ENCODE data around the gene CSPG4.
"Not testable (repeated sequence)": the region's sequence is repeated elsewhere in the genome, so short reads cannot be mapped to it uniquely, and the experiment has no call there.

CSPG4 gene

DNA sequence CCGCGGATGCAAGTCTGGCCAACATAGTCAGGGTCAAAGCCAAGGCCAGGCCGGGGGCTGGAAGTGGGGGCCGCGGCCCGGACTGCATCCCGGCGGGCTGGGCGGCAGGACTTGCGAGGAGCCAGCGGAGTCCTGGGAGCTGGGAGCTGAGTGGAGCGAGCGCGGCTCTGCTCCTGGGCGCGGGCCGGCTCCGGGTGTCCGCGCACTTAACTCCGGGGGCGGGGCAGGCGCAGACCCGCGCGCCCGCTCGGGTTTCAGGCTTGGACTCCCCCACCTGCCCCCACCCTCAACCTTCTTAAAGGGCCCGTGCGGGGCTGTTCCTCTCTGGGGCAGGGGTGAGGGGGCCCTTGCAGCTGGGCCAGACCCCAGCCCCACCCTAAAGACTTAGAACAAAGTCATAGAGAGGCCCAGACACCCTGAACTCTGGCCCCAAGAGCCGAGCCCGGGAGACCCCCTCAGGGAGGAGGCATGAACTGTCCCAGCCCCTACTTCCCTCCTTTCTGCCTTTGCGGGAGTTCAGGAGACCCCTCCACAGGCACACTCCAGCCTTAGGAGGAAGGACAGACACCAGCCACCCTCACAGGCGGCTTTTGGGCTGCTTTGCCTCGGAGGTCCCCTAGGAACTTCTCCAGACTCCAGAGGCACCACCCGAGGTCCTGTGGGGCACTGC lies at the start of gene CSPG4:
TSS of gene CSPG4 (minus strand) at position 181 of the 670 bp plus-strand sequence. CDS start at position 88, 93 bp downstream.
- DNase-seq = no peak

GRCh38 chr15:75762357-75762718 lies 49.7 kb upstream of the CSPG4 start:
- not testable (repeated sequence) for DNase-seq

GRCh38 chr15:75761446-75762356 lies 49.1 kb upstream of the CSPG4 start:
- DNase-seq = no peak

DNA sequence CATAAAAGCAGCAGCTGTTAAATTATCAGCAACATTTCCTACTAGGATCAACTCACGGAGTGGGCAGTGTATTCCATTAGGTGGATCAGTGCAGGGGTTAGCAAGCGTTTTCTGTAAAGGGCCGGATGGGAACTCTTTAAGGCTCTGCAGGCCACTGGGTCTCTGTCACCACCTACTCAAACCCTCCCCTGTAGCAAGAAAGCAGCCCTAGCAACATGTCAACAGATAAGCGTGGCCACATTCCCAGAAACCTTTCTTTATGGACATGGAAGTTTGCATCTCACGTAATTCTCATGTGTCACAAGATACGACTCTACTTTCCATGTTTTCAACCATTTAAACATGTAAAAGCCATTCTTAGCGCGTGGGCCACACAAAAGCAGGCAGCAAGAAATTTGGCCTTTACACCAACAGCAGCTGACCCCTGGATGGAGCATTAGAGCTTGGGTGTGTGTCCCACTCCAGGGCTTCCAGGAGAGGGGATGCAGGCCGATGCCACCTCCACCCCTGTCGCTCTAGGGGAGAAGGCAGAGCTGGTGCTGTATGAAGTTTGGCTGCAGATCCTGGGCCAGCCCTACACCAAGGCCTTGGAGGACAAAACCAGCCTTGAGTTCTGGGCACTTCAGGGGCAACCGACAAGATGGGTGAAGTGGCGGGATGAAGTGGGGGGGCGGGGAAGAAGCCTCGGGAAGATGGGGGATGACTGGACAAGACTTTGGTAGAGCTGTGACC lies 48.2 kb upstream of the CSPG4 start:
- DNase-seq = no peak

- DNase-seq = not testable (repeated sequence)
Measured at GRCh38 chr15:75760131-75760520, 47.5 kb upstream of the CSPG4 start.

DNA sequence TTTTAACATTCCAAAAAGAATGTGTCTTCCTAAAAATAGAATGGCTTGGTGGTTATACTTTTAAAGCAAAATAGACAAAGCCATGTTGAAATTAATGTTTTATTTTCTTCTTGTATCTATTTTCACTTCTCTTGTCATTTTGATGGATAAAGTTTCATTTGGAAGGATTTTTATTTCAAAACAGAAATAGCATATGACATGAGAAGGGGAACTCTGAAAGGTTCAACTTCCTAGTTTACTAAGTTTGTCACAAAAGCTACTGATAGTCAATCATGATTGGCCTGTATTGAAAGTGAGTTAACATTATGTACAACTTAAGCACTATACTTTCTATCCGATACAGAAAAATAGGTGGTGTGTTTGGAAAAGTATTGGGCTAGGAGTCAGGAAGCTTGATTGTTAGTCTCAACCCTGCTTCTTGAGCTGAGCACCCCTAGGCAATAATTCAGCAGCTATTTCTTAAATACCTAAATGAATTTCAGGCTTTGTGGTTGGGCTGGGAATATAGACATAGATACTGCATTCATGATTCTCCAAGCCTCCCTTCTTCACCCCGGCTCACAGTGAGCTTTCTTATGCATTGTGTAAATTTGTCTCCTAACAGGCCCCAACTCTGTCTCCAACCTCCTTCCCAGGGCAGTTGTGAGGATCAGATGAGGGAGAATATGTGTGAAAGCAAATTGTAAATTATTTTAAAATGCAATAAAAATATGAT lies 46.9 kb upstream of the CSPG4 start:
- DNase-seq = no peak

DNA sequence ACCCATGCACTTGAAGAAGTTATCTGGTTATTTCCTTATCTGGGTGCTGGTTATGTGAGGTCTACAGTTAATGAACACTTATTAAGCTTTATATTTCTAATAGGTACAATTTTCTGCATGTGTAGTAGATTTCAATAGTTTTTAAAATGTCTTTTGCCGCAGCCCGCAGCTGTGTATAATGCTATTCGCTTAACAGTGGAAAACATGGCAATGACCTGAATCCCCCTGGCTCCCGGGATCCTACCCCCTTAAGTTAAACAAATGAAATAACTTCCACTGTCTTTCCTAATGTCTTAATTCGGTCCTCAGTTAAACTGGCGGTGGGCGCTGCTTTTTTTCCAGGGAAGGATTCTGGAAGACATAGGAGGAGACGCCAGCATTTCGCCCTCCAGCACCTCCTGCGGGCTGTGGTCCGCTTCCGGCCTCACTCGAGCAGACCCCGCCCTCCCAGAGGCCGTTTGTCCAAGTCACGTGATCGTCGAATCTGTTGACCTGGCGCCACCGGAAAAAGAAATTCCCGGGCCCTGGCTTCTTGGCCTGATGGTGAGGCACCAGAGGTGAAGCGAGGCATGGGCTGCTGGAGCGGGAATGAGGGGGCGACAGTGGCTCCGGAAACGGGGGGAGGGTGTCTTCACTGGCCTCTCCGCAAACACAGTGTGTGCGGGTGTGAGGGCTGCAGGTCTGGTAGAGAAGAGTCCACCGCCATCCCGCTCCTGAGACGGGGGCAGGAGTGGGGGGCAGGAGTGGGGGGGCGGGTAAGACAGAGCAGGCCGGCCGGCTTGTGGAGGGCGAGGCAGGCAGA lies 45.6 kb upstream of the CSPG4 start:
- peak; percentile 44 to 57 for DNase-seq

GRCh38 chr15:75754871-75755270 lies 42.2 kb upstream of the CSPG4 start:
- DNase-seq = not testable (repeated sequence)

DNA sequence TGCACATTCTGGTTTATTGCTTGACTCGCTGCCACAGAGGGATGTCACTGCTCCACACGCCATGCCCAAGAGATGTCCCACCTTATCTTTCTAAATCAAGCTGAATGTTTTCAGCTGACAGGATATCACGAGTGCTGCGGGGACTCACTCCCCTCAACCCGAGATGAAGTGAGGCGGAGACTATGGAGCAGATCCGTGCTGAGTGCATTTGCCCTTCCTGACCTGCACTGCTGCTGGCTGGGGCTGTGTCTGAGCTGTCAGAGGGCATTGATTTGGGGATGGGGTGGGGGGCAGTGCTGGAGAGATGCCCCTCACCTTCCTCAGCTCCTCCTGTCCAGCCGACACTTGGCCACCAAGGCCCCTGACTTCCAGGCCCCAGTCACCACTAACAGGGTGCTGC lies 40.5 kb upstream of the CSPG4 start:
- DNase-seq = no peak

GRCh38 chr15:75751891-75752290 lies 39.2 kb upstream of the CSPG4 start:
- DNase-seq = no peak

DNA sequence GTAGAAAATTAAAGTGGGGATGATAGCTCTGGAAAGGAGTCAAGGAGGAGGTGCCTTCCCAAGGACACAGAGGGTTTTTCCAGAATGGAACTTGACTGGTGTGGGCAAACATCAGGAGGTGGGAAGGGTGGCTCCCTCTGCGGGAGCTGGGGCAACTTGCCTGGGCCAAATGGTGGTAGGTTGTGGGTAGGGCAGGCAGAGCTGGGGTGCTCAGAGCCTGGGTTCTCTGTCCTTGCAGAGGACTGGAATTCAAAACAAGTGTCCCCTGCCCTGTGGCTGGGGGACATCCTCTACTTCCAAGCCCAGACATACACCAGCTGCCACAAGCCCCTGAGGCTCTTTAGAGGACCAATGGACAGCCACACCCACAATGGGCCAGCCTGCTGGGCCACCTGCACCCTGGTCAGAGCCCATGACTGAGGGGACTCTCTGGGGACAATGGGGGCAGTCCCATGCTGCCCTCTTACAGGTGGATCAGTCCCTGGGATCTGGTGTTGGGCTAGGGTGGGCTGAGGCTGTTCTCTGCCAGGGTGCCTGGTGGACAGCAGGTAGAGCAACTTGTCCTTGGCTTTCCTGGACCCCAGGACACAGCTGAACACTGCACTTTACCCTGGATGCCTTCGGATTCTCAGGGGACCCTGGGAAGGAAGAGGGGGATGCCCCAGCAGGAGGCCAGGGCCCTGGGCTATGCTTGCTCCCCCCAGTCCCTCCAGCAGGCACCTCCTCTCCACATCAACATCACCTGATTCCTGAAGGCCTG lies 38.6 kb upstream of the CSPG4 start:
- no peak for DNase-seq

DNA sequence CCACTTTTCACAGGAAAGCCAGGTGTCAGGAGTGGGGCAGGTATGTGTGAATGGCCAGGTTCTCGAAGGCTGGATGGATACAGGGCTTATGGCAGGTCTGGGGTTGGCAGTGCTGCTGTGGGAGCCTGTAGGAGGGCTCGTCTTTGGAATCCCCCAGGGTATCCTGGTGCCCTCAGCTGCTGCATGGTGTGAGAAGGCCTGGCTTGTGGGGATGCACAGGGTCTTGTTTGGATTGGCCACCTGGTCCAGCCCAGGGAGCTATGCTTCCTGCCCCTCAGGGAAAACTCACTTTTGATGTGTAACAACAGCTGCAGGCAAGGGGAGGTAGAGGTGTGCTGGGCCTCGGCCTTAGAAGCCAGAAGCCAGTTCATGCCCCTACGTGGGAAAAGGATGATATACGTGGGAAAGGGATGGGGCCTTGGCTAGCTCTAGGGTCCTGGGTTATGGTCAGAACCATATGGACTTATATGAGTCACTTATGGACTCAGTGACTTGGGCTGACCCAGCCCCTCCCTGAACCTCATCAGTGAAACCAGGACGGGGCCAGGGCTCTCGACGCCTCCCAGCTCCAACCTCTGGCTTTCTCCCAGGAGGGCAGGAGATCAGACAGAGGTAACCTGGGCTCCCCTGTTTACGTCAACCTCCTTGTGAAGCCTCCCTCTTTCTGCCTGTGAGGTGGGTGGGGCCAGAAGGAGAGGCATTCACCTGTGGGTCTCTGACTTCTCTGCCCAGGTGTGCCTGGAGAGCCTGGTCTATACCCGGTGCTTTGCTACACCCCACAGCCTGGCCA lies 37.8 kb upstream of the CSPG4 start:
- DNase-seq = no peak

DNA sequence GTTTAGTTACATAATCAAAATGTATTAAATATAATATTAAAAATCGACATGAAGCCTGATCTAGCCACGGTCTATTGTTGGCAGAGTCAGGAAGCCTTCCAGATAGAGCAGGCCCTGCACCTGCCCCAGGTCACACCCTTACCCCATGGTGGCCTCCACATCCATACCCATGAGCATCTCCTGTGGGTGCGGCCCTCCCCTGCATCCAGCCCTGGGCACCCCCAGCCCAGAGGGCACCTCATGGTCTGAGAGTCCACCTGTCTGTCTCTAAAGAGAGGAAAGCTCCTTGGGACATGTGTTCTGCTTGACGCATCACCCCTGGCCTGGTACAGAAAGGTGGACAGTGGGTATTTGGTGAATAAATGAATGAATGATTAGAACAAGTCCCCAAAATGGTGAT lies 37.2 kb upstream of the CSPG4 start:
- DNase-seq = no peak

GRCh38 chr15:75748882-75749281 lies 36.2 kb upstream of the CSPG4 start:
- DNase-seq = not testable (repeated sequence)

- not testable (repeated sequence) for DNase-seq
Measured at GRCh38 chr15:75747121-75747520, 34.5 kb upstream of the CSPG4 start.

- DNase-seq = no peak
Measured at GRCh38 chr15:75745305-75745704, 32.7 kb upstream of the CSPG4 start.

DNA sequence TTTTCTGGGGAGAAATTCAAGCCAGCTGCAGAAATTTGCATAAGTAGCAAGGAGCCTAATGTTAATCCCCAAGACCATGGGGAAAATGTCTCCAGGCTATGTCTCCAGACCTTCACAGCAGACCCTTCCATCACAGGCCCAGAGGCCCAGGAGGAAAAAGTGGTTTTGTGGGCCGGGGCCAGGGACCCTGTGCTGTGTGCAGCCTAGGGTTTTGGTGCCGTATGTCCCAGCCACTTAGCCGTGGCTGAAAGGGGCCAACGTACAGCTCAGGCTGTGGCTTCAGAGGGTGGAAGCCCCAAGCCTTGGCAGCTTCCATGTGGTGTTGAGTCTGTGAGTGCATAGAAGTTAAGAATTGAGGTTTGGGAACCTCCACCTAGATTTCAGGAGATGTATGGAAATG lies 29.7 kb upstream of the CSPG4 start:
- not testable (repeated sequence) for DNase-seq

DNA sequence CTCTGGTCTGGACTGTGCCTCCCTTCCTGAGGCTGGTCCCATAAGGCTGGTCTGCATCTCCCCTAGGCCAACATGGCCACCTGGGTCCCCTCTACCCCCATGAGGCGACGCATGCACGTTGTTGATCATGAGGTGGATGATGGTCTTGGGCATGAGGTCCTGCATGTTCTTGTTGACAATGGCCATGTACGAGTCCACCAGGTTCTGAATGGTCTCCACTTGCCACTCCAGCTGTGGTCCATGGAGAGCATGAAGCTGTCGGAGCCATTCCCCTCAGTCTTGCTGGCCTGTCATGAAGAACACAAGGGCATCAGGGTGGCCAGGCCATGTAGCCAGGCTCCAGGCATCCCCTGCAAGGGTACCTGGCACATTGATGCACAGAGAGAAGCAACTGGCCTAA lies 27.1 kb upstream of the CSPG4 start:
- DNase-seq = no peak

DNA sequence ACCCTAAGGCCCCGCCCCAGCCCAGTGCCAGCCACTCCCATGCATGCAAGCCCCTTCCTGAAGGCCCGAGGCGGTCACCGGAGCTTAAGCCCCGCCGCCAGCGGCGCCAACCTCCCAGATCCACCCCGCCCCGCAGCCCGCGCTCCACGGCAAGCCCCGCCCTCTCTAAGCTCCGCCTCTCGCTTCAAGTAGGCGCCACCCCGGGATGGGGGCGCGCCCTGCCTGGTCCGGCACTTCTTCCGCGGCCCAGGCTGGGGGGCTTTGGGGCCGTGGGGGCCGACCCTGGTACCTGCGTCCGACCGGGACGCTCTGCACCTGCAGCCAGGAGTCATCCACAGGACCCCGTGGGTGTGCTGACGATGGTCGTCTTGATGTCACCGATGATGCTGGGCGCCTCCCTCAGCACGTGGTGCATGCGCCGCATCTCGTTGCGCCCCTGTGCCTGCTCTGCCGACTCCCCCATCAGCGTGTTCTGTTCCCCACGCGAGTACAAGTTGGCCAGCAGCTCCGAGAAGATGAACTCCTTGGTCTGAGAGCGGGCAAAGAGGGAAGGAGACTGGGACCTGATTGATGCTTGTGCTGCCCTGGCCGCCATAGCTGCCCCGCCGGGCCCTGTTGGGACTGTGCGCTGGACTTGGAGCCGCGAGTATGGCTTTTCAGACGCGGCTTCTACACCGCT lies 26.1 kb upstream of the CSPG4 start:
- DNase-seq = peak; percentile 84 to 88
